Right cardiac atrium (tissue), 5 donors: ENCODE data around the gene DNMT1. TPM values are rescaled to one million over a fixed set of nuclear protein-coding genes. Genes with fewer than 3 reads are reported as not detected.
"Not testable (repeated sequence)": the region's sequence is repeated elsewhere in the genome, so short reads cannot be mapped to it uniquely, and the experiment has no call there.

ENCODE experiments used
- ATAC-seq, 2 donors: fragments of 200-7000 bp; cut with Tn5 transposase; one replicate each; pipeline versions ENCODE4 v1.8.0 to v1.9.1; 2020; ENCODE audit warnings: moderate library complexity in 2 of 2, mild to moderate bottlenecking in 1 of 2
- DNase-seq, 3 donors: peaks; one replicate each; pipeline ENCODE4 v3.0.0-alpha.2; 2020
- H3K27ac ChIP-seq: one replicate; pipeline ENCODE4 v1.5.1; 2013; ENCODE audit warnings: mild to moderate bottlenecking, low read length, control low read depth, moderate library complexity
- H3K27me3 ChIP-seq: one replicate; pipeline ENCODE4 v1.6.1; 2013; ENCODE audit not compliant: control insufficient read depth, insufficient read depth
- H3K4me1 ChIP-seq: one replicate; pipeline ENCODE4 v1.6.1; 2013; ENCODE audit warnings: low read length; ENCODE audit not compliant: control insufficient read depth, insufficient read depth
- H3K4me3 ChIP-seq: one replicate; pipeline ENCODE4 v1.5.1; 2013; ENCODE audit warnings: low read length, control low read depth
- H3K9me3 ChIP-seq: one replicate; pipeline ENCODE4 v1.6.1; 2013; ENCODE audit warnings: low read length; ENCODE audit not compliant: control insufficient read depth
- WGBS: extraction: QIAGEN DNeasy Blood & Tissue Kit; methylation state at CpG from one replicate; pipeline ENCODE4 v1.1.7; 2013; 5-methylcytosine and 5-hydroxymethylcytosine counted together
- intact Hi-C, 4 donors: fragments of 100-400 bp; cut with DNase I; formaldehyde crosslinking; loops; one replicate each; pipeline versions ENCODE4 v1.11.0 to v1.14.0; 2022 to 2023
- long read RNA-seq, 4 donors: library from polyadenylated mRNA; unstranded; transcript quantifications; one replicate each; pipeline ENCODE4 v2.0.0, GENCODE V29; 2020 to 2021
- polyA plus RNA-seq: library from polyadenylated mRNA; stranded (reverse); fragments of 200-250 nt; gene quantifications from one replicate; pipeline ENCODE4 v1.2.3, GENCODE V29; 2013
- total RNA-seq, 4 donors: library from RNA; stranded (reverse); fragmentation: NEBNext Ultra II Directional; extraction: Animal tissue kit (Norgen Biotek cat#: 25700); gene quantifications; one replicate each; pipeline ENCODE4 v1.2.1, GENCODE V29; 2021
- donor health status: healthy with polysubstance abuse.
- donor health status: DM: no; HTN: yes; CAD: no.
- donor health status: DM: no; HTN: no; CAD: no.
- donor health status: DM: no; HTN: yes; CAD: no; lungs with severe emphysema.
- donor health status: DM: yes; HTN: yes; CAD: no.

The DNMT1 gene
- total RNA-seq (10 to 100 TPM; 21.0 to 37.2 (median 30.3) TPM), polyA plus RNA-seq (19.3 TPM)
- long read RNA-seq, donor 1, full-length matches to known transcripts: 4 of 32 reads
- long read RNA-seq, donor 1, partial matches to known transcripts: 25 of 32 reads
- long read RNA-seq, donor 1, other reads (novel, unspliced or antisense): 3 of 32 reads
- long read RNA-seq, donor 2, full-length matches to known transcripts: 7 of 16 reads
- long read RNA-seq, donor 2, partial matches to known transcripts: 6 of 16 reads
- long read RNA-seq, donor 2, other reads (novel, unspliced or antisense): 3 of 16 reads
- long read RNA-seq, donor 3, partial matches to known transcripts: 14 of 18 reads
- long read RNA-seq, donor 3, other reads (novel, unspliced or antisense): 3 of 18 reads
- long read RNA-seq, donor 4, full-length matches to known transcripts: 4 of 10 reads
- long read RNA-seq, donor 4, partial matches to known transcripts: 6 of 10 reads
- long read RNA-seq, donor 4, other reads (novel, unspliced or antisense): 0 of 10 reads

DNA sequence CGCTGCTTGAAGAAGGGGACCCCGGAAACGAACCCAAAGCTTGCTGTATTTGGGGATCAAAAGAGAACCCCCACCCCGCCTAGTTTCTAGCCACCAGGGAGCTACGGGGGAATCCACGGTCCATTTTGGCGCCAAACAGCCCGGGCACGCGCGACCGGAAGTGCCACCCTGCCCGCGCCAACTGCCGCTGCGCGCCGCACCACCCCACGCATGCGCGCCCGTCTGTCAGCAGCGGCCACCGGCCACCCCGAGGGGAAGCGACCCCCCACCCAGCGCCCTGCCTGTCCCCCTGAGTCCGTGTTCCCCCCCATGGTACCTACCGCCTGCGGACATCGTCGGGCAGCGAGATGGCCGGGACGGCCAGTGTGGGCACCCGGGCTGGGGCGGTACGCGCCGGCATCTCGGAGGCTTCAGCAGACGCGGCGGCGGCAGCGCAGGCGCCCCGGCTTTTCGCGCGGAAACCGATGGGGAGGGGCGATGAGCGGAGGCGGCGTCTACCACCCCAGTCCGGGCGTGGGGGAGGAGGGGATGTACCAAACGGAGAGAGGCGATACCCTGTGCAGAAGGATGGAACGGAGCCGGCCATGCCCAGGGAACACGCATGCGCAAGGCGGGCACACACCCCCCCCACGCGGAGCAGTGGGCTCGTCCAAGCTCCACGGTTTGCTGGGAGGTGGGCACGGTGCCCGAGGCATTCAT, at the start of gene DNMT1:
DNMT1 (minus strand) TSS at position 454 of the 699 bp plus-strand sequence; CDS start at position 400, 54 bp downstream.
- ATAC-seq (peak; percentile 98), DNase-seq (peak; percentile 97 to 99 (median 98))
- Histone ChIP-seq H3K4me3 (peak within 1 kb of the TSS; percentile 60), H3K9me3 (no peaks in the 10 kb centered on the region), H3K27ac (peak within 1 kb of the TSS; percentile 68), H3K4me1 (peaks cover 2% of the 10 kb centered on the region), H3K27me3 (no peaks in the 10 kb centered on the region)
- WGBS: under 1% methylated on average over 71 of the region's 71 CpGs
- intact Hi-C loops: loop anchor here in 2 of 4 donors (5.0 to 10.0 kb wide), 2 partner anchors 43 to 60 kb away; partner anchors contain the start of gene MRPL4 (in 1 of the 2)

DNA sequence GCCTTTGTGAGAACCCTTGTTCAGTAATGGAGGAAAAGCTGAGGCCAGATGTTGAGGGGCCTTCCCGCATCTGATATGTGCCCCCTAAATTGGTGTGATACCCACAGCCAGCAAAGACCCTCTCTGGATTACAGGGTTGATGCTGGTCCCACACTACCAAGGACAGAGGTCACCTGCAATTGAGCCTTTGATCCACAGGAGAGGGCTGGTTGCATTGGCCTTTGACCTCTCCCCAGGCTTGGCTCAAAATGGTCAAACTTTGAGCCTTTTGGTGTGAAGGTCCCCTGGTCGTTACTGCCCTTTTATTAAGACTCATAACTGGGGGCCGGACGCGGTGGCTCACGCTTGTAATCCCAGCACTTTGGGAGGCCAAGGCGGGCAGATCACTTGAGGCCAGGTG, 48.9 kb upstream of the DNMT1 start:
- Histone ChIP-seq H3K4me3 (no peak overlapping the region), H3K27ac (no peak overlapping the region), H3K27me3 (no peaks in the 10 kb centered on the region), H3K9me3 (no peaks in the 10 kb centered on the region), H3K4me1 (no peaks in the 10 kb centered on the region)
- ATAC-seq: no peak
- intact Hi-C loops: loop anchor here in 1 of 4 donors (10.0 kb wide), 1 partner anchor 309 kb away; the partner anchor contains the start of gene OLFM2
- DNase-seq: no peak
- 96% methylated on average over 7 of the region's 7 CpGs for WGBS

DNA sequence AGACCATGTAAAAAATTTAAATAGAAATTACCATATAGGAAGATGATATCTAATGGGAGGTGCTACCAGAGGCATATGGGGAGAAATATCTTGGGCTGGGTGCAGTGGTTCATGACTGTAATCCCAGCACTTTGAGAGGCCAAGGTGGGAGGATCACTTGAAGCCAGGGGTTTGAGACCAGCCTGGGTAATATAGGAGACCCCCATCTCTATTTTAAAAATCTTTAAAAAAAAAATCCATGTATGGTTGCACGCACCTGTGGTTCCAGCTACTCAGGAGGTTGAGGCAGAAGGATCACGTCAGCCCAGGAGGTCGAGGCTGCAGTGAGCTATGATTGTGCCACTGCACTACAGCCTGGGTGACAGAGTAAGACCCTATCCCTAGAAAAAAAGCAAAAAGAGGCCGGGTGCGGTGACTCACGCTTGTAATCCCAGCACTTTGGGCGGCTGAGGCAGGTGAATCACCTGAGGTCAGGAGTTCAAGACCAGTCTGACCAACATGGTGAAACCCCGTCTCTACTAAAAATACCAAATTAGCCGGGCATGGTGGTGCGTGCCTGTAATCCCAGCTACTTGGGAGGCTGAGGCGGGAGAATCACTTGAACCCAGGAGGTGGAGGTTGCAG, 47.2 kb upstream of the DNMT1 start:
- intact Hi-C loops: loop anchor here in 1 of 4 donors (10.0 kb wide), 1 partner anchor 307 kb away; the partner anchor contains the start of gene OLFM2
- ATAC-seq, H3K27me3 ChIP-seq, H3K4me1 ChIP-seq, H3K27ac ChIP-seq, H3K4me3 ChIP-seq, H3K9me3 ChIP-seq, DNase-seq: not testable (repeated sequence)
- 97% methylated on average over 11 of the region's 11 CpGs for WGBS

DNA sequence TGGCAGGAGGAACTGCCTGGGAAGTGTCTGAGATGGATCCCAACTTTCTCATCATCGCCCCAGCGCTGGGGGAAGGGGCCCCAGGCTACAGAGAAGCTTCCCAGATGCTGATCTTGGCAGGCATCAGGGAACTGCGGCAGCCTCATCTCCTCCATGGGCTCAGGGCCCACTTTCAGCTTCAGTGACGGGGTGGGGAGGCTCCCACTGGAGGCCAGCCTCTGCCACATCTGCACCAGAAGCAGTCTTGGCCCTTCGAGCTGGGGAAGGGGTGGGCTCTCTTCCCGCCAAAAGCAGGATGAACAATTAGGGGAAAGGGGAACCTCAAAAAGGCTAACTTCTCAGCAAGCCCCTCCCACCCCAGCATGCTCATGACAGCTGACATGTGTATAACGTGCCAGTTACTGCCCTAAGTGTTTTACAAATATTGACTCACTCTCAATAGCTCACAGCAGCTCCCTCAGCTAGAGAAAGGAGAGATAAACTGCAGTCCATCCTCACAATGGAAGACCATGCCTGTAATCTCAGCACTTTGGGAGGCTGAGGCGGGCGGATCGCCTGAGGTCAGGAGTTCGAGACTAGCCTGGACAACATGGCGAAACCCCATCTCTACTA, 43.5 kb upstream of the DNMT1 start:
- ATAC-seq (peak; percentile 80 to 85), DNase-seq (peak; percentile 87 to 91 (median 89))
- Histone ChIP-seq H3K4me3 (no peak overlapping the region), H3K4me1 (no peaks in the 10 kb centered on the region), H3K27me3 (no peaks in the 10 kb centered on the region), H3K9me3 (no peaks in the 10 kb centered on the region), H3K27ac (peak overlapping the region; percentile 16)
- intact Hi-C loops: loop anchor here in 1 of 4 donors (5.0 to 10.0 kb wide), 2 partner anchors 41 to 133 kb away; partner anchors contain the start of genes ANGPTL6 and PPAN
- WGBS: 51% methylated on average over 12 of the region's 12 CpGs

DNA sequence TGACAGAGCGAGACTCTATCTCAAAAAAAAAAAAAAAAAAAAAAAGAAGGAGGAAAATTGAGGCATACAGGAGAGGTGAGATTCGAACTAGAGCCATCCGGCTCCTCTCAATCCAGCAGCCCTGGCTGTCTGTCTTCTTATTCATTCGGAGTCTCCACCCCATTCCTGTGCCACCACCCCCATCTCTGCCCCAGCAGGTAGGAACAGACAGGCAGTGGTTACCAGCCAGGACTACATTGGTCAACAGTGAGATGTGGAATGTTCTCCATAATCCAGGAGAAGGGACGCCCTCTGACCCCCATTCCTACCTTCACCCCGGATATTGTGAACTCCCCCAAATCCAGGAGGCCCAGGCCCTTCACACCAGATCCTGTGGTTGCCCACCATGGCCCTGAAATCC, 42.9 kb upstream of the DNMT1 start:
- Histone ChIP-seq H3K4me3 (no peak overlapping the region), H3K9me3 (no peaks in the 10 kb centered on the region), H3K4me1 (no peaks in the 10 kb centered on the region), H3K27me3 (no peaks in the 10 kb centered on the region), H3K27ac (no peak overlapping the region)
- ATAC-seq (no peak), DNase-seq (no peak)
- WGBS: 76% methylated on average over 6 of the region's 6 CpGs
- intact Hi-C loops: loop anchor here in 1 of 4 donors (5.0 to 10.0 kb wide), 2 partner anchors 40 to 133 kb away; partner anchors contain the start of genes ANGPTL6 and PPAN

DNA sequence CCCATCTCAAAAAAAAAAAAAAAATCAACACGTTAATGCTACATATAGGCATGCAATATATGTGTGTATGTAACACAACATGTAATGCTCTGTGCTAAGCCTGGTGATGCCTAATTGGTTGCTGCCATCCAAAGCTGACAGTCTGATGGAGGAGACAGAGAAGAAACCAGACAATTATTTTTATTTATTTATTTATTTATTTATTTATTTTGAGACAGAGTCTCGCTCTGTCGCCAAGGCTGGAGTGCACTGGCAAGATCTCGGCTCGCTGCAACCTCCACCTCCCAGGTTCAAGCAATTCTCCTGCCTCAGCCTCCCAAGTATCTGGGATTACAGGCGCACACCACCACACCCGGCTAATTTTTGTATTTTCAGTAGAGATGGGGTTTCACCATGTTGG, 40.7 kb upstream of the DNMT1 start:
- H3K4me3 ChIP-seq, DNase-seq, H3K27ac ChIP-seq, H3K27me3 ChIP-seq, ATAC-seq, H3K9me3 ChIP-seq, H3K4me1 ChIP-seq: not testable (repeated sequence)
- 93% methylated on average over 7 of the region's 7 CpGs for WGBS
- intact Hi-C loops: loop anchor here in 1 of 4 donors (5.0 to 10.0 kb wide), 2 partner anchors 38 to 131 kb away; partner anchors contain the start of genes ANGPTL6 and PPAN

DNA sequence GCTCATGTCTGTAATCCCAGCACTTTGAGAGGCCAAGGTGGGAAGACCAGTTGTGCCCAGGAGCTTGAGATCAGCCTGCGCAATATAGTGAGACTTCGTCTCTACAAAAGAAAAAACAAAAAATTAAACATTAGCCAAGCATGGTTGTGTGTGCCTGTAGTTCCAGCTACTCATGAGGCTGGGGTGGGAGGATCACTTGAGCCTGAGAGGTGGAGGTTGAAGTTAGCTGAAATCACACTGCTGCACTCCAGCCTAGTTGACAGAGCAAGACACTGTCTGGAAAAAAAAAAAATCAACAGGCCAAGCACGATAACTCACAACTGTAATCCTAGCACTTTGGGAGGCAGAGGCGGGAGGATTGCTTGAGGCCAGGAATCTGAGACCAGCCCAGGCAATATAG, 40.2 kb upstream of the DNMT1 start:
- ATAC-seq (no peak), DNase-seq (no peak)
- 75% methylated on average over 4 of the region's 4 CpGs for WGBS
- Histone ChIP-seq H3K27me3 (no peaks in the 10 kb centered on the region), H3K4me3 (no peak overlapping the region), H3K9me3 (no peaks in the 10 kb centered on the region), H3K27ac (no peak overlapping the region), H3K4me1 (no peaks in the 10 kb centered on the region)
- intact Hi-C loops: loop anchor here in 1 of 4 donors (5.0 to 10.0 kb wide), 2 partner anchors 38 to 130 kb away; partner anchors contain the start of genes ANGPTL6 and PPAN

DNA sequence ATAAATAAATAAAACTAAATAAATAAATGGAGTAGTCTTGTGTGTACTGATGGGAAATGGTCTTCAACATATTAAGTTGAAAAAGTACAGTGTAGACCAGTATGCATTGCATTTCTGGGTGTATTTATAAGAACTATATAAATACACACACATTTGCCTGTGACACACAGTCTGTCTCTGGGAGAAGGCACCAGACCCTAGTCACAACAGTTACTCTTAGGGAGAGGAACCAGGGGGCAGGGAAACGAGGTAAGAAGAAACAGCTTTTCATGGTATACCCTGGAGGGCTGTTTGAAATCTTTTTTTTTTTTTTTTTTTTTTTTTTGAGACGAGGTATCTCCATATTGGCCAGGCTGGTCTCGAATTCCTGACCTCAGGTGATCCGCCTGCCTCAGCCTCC, 39.2 kb upstream of the DNMT1 start:
- H3K4me3 ChIP-seq: no peak overlapping the region
- peaks cover 3% of the 10 kb centered on the region for H3K4me1 ChIP-seq
- intact Hi-C loops: loop anchor here in 1 of 4 donors (10.0 kb wide), 1 partner anchor 129 kb away; the partner anchor contains the start of genes ANGPTL6 and PPAN
- H3K27me3 ChIP-seq: no peaks in the 10 kb centered on the region
- 85% methylated on average over 4 of the region's 4 CpGs for WGBS
- H3K9me3 ChIP-seq: no peaks in the 10 kb centered on the region
- DNase-seq: no peak
- no peak overlapping the region for H3K27ac ChIP-seq
- ATAC-seq: no peak

DNA sequence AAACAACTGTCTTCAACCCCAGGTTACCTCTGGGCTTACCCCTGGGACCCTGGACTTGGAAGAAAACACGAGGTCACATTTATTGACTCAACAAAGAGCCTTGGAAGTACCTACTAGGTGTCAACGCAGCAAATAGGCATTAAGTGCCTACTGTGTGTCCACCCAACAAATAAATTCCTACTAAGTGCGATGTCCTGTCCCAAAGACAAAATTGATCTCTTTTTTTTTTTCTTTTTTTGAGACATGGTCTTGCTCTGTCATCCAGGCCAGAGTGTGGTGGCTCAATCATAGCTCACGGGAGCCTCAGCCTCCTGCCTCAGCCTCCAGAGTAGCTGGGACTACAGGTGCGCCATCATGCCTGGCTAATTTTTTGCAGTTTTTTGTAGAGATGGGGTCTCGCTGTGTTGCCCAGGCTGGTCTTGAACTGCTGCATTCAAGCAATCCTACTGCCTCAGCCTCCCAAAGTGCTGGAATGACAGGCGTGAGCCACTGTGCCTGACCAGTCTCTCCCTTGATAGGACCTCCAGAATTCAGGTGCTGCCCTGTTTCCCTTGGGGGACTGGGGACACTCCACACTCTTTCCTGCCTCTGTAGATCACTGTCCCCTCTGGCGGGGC, 37.0 kb upstream of the DNMT1 start:
- WGBS: 76% methylated on average over 8 of the region's 8 CpGs
- DNase-seq (no peak), ATAC-seq (no peak)
- Histone ChIP-seq H3K9me3 (no peaks in the 10 kb centered on the region), H3K27me3 (no peaks in the 10 kb centered on the region), H3K4me3 (peak overlapping the region; percentile 97), H3K27ac (peak overlapping the region; percentile 56), H3K4me1 (peaks cover 3% of the 10 kb centered on the region)
- intact Hi-C loops: loop anchor here in 1 of 4 donors (10.0 kb wide), 1 partner anchor 127 kb away; the partner anchor contains the start of genes ANGPTL6 and PPAN
